ENCODE results near the gene CLEC16A.

- TF ChIP-seq, protein P1, sequence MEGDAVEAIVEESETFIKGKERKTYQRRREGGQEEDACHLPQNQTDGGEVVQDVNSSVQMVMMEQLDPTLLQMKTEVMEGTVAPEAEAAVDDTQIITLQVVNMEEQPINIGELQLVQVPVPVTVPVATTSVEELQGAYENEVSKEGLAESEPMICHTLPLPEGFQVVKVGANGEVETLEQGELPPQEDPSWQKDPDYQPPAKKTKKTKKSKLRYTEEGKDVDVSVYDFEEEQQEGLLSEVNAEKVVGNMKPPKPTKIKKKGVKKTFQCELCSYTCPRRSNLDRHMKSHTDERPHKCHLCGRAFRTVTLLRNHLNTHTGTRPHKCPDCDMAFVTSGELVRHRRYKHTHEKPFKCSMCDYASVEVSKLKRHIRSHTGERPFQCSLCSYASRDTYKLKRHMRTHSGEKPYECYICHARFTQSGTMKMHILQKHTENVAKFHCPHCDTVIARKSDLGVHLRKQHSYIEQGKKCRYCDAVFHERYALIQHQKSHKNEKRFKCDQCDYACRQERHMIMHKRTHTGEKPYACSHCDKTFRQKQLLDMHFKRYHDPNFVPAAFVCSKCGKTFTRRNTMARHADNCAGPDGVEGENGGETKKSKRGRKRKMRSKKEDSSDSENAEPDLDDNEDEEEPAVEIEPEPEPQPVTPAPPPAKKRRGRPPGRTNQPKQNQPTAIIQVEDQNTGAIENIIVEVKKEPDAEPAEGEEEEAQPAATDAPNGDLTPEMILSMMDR (IDR thresholded peaks at IDR 0.05): no peak
- no peak for TF ChIP-seq POLR2A (IDR thresholded peaks at IDR 0.05)
These were observed 136.1 kb downstream of the CLEC16A start for GRCh38 chr16:11080327-11080967.
